22Rv1 (cell line): ENCODE data around the gene FBXO42.
"Not testable (repeated sequence)": the region's sequence is repeated elsewhere in the genome, so short reads cannot be mapped to it uniquely, and the experiment has no call there.

Experiments used
- H3K27ac ChIP-seq: fragments of 450-650 bp; 2 replicates; pipeline ENCODE4 v1.5.1; 2017
- CTCF ChIP-seq: fragments of 450-650 bp; IDR thresholded peaks from 2 replicates; pipeline ENCODE4 v1.5.1; 2017; ENCODE audit warnings: mild to moderate bottlenecking
- ZFX ChIP-seq: fragments of 450-650 bp; IDR thresholded peaks from 2 replicates; pipeline ENCODE4 v1.6.1; 2017; ENCODE audit warnings: antibody characterized with exemption, borderline replicate concordance

The FBXO42 gene

DNA sequence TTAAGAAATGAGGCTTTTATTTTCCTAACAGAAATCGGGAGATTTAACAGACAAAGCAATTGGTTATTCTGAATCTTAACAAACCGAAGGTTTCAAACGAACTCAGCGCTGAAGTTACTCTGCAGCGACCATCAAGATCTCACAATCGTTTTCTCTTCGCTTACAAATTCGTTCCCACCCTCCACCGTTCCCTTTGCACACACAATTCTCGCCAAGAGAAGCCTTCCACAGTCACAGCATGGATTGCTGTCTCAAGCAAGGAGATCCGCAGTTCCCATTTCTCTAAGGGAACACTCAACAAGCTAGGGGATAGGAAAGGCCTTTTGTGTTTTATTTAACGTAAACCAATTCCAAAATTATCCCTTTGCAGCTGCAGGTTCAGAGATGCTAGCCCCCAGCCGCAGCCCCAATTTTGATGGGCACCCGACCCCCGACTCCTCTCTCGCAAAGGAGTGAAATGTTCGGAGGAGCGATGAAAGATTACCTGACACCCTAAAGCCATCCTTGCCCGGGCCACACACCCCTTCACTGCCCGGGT, 755 bp downstream of the FBXO42 start:
- TF ChIP-seq ZFX: no peak
- no peak for TF ChIP-seq CTCF
- H3K27ac ChIP-seq: peak overlapping the region; percentile 75

DNA sequence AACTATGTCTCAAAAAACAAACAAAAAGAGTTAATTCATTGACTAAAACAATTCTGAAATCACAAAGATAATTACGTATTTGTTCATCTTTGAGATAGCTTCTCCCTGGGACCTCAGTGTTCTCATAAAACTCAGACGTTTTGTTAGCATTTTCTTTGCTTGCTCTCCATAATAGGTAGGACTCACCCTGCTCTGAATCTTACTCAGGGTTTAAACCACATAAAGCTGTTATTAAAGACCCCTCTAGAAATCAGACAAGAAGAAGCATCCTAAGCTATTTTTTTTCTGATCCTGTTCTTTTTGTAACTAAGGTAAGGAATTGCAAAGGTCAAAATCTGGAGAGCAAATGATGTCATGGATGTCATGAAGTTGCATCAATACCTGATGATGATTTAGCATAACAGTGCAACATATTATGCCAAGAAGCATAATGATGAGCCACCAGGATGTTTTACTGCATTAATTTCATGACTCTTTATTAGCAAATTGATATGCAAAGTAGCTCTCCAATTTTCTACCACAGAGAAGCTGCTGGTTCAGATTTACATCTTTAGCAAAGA, 2.4 kb downstream of the FBXO42 start:
- peak overlapping the region; percentile 75 for H3K27ac ChIP-seq

GRCh38 chr1:16348414-16349182, 3.7 kb downstream of the FBXO42 start:
- TF ChIP-seq CTCF: no peak
- no peak for TF ChIP-seq ZFX
- peak overlapping the region; percentile 75 for H3K27ac ChIP-seq

More for the DNA sequence above, 2.4 kb downstream of the FBXO42 start:
- TF ChIP-seq ZFX: no peak
- no peak for TF ChIP-seq CTCF

- H3K27ac ChIP-seq: not testable (repeated sequence)
These were observed 9.0 kb downstream of the FBXO42 start for GRCh38 chr1:16343276-16343675.

GRCh38 chr1:16342331-16343062, 9.8 kb downstream of the FBXO42 start:
- TF ChIP-seq CTCF: no peak
- TF ChIP-seq ZFX: no peak
- H3K27ac ChIP-seq: no peak overlapping the region

- TF ChIP-seq CTCF: no peak
- no peak for TF ChIP-seq ZFX
These were observed 11.6 kb downstream of the FBXO42 start for GRCh38 chr1:16340673-16341072.

DNA sequence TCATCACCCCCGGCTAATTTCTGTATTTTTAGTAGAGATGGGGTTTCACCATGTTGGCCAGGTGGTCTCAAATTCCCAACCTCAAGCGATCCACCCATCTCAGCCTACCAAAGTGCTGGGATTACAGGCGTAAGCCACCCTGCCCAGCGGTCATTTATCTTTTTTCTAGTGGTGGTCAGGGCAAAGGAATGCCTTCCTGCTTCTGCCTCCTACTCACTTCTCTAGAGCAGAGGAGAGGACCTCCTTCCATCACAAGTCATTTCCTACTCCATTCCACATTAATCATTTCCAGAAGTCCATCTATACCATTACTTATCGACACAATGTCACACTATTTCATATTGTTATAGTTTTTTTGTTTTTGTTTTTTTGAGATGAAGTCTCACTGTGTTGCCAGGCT, 13.3 kb downstream of the FBXO42 start:
- no peak for TF ChIP-seq CTCF
- TF ChIP-seq ZFX: no peak
- no peak overlapping the region for H3K27ac ChIP-seq

More at GRCh38 chr1:16340673-16341072, 11.6 kb downstream of the FBXO42 start:
- H3K27ac ChIP-seq: no peak overlapping the region
